CD4-positive, alpha-beta T cell treated with Interleukin-17A for 1 hour (primary cell): ENCODE measurements around the gene CD276.

Source experiments
- DNase-seq: peaks from one replicate; pipeline ENCODE4 v3.0.0-alpha.2; 2020

Gene CD276

GRCh38 chr15:73749533-73749932, 65.3 kb downstream of the CD276 start:
- DNase-seq = no peak

- no peak for DNase-seq
These were observed 65.8 kb downstream of the CD276 start for GRCh38 chr15:73749971-73750370.

GRCh38 chr15:73750438-73750837, 66.3 kb downstream of the CD276 start:
- no peak for DNase-seq

DNA sequence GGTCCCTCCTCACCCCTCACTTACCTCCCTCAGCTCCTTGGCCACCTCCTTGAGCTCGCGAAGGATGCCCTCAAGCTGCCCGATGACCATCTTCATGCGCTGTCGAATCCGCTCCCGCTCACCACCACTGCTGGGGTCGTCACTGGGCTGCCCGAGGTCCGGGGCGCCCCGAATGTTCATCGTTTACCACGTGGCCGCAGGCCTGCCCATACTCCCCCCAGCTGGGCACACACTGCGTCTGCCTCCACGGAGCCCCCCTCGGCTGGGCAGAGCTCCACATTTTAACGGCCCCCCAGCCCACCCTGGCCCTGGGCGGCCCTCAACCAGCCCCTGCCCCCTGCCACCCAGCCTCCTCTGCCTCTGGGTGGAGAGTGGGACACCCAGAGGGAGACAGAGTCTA, 66.8 kb downstream of the CD276 start:
- no peak for DNase-seq

DNA sequence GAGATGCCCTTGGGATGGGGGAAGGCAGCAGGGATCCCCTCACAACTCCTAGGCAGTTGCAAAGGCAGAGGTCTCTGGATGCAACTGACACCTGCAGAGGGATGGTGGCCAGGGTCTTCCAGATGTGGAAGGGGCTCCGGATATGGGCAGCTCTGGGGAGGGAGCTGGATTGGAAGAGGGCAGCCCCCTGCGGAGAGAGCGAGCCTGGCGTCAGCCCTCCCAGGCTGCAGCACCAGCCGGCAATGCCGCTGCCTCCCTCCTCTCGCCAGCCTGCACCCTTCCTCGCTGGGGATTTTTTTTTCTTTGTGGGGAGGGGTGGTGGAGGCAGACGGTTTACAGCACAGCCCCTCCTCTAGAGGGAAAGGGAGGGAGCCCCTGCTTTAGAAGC, 67.3 kb downstream of the CD276 start:
- DNase-seq = no peak

DNA sequence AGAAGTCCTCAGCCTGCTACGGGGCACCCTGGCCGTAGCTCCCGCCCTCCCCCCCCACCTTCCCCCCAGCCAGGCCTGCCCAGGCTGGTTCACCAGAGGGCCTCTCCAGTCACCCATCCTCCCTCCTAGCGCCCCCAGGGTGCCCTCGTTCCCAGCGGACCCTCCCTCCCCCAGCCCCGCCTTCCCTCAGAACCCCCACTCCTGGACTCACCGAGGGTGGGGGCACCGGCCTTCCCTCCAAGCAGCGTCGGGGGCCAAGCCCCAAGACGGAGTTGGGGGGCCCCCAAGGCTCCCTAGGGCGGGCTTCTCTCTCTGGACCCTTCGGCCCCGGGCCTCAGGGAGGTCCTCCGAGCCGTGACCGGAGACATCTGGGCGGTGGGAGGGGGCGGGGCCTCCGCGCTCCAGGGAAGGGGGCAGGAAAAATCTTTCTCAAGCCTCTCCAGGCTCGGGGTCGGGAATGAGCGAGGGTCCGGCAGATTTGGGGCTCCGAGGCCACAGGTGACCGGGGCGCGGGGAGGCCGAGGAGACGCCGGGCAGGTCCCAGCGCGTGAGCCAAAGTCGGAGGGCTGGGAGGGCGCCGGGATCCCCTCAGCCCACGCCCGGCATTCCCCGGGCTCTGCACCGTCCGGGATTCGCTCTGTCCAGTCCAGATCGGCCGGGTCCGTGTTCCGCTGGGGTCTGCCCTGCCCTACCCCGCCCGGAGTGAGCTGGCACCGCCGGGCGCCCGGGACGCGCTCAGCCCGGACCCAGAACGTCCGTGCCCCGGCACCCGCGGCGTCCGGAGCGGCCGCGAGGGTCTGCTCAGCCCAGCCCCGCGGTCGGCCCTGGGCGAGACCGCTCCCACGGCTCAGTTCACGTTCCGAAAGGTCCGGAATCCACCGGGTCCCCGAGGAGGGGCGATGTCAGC, 68.0 kb downstream of the CD276 start:
- no peak for DNase-seq

GRCh38 chr15:73752806-73753193, 68.6 kb downstream of the CD276 start:
- DNase-seq = no peak

- no peak for DNase-seq
These were observed 69.3 kb downstream of the CD276 start, which contains the start of gene INSYN1 for GRCh38 chr15:73753250-73754130. INSYN1 (minus strand) TSS chr15:73753351; CDS start chr15:73751130, 2,221 bp downstream.

DNA sequence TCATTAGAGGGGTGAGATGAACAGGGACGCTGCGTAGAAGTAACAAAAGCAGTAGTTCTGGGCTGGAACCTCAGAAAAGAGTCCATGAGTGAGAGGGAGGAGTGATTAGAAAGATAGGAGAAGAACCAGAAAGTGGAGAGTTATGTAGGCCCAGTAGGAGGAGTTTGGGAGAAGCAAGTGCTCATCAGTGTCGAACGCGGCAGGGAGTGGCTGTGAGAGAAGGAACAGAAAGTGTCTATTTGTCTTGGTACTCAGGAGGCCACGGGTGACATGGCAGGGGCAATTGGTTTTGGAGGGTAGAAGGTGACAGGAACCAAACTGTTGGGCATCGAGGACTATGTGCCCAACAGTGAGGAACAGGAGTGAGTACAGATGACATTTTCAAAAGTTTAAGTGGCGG, 70.3 kb downstream of the CD276 start:
- DNase-seq = no peak

GRCh38 chr15:73755481-73755880, 71.3 kb downstream of the CD276 start:
- DNase-seq = no peak

- DNase-seq = no peak
These were observed 71.8 kb downstream of the CD276 start for GRCh38 chr15:73755946-73756345.

DNA sequence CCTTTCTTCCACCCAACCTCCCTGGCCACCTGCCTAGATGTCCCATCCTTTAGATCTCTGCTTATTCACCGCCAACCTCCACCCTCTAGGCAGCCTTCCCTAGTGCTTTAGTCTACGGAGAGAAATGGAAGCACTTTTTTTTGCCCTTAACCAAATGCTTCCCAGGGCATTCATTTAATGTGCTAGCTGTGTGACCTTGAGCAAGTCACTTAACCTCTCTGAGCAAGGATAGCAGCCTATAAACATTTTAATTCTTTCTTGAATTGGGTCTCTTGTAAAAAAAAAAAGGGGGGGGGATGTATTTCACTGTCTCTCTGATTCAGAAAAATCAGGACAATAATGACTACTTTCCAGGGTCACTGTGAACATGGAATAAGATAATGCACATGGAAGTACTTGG, 72.2 kb downstream of the CD276 start:
- DNase-seq = no peak

- DNase-seq = no peak
These were observed 72.8 kb downstream of the CD276 start for GRCh38 chr15:73756947-73757513.

DNA sequence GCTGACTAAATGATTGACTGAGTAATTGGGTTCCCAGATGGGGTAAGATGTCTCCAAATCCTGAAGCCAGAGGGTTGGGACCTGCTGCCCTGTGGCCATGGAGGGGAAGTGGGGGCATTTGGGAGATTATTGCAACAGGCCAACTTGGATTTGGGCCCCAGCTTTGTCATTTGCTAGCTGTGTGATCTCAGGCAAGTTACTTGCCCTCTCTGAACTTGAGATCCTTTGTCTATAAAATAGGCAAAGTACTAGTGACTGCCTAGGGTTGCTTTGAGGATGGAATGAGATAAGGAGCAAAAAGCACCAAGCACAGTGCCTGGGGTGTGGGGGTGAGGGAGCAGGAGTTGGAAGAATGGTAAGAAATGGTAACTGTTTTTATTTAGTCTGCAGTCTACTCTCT, 73.4 kb downstream of the CD276 start:
- DNase-seq = no peak

DNA sequence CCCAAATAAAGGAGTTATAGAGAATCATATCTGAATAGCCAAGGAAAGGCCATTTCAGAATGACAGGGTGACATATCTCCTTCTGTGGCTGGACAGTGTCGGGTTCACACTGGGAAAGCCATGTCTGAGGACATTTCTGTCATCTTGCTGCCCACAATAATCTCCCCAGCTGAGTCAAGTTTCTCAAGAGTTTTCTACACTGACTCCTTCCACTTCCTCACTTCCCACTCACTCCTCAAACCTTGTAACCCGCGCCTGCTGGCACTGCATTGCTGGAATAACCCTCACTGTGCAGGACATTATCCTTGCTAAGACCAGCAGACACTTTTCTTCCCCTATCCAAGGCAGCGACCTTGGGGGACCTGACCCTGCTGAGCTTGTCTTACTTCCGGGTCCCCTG, 74.3 kb downstream of the CD276 start:
- no peak for DNase-seq

- no peak for DNase-seq
These were observed 76.4 kb downstream of the CD276 start for GRCh38 chr15:73760330-73761329.

- DNase-seq = no peak
These were observed 79.7 kb downstream of the CD276 start for GRCh38 chr15:73763931-73764330.
